IPS DF 4.7 (cell line): ENCODE measurements around the gene NUTM2D.
"Not testable (repeated sequence)": the region's sequence is repeated elsewhere in the genome, so short reads cannot be mapped to it uniquely, and the experiment has no call there.

Source experiments
- DNase-seq: peaks from one replicate; pipeline ENCODE4 v3.0.0-alpha.2; 2013; ENCODE audit warnings: low spot score; ENCODE audit errors: extremely low read depth

NUTM2D gene

GRCh38 chr10:87357444-87357843 lies at the start of gene NUTM2D:
TSS of gene NUTM2D (plus strand) at chr10:87357744. CDS start at chr10:87358266, 522 bp downstream.
- not testable (repeated sequence) for DNase-seq

GRCh38 chr10:87308702-87309101 lies 48.8 kb upstream of the NUTM2D start:
- not testable (repeated sequence) for DNase-seq

GRCh38 chr10:87309657-87310056 lies 47.9 kb upstream of the NUTM2D start:
- DNase-seq, result not testable (repeated sequence)

- DNase-seq, result not testable (repeated sequence)
Measured at GRCh38 chr10:87311521-87311920, 46.0 kb upstream of the NUTM2D start.

GRCh38 chr10:87313649-87314359 lies 43.7 kb upstream of the NUTM2D start:
- not testable (repeated sequence) for DNase-seq

- DNase-seq, result not testable (repeated sequence)
Measured at GRCh38 chr10:87314360-87314973, 43.1 kb upstream of the NUTM2D start.

GRCh38 chr10:87321505-87321904 lies 36.0 kb upstream of the NUTM2D start:
- DNase-seq, result not testable (repeated sequence)

GRCh38 chr10:87324559-87324958 lies 33.0 kb upstream of the NUTM2D start:
- DNase-seq, result not testable (repeated sequence)

- not testable (repeated sequence) for DNase-seq
Measured at GRCh38 chr10:87327958-87328357, 29.6 kb upstream of the NUTM2D start.

- not testable (repeated sequence) for DNase-seq
Measured at GRCh38 chr10:87329131-87329530, 28.4 kb upstream of the NUTM2D start.

GRCh38 chr10:87332687-87333086 lies 24.9 kb upstream of the NUTM2D start:
- DNase-seq, result not testable (repeated sequence)

- DNase-seq, result not testable (repeated sequence)
Measured at GRCh38 chr10:87340411-87340810, 17.1 kb upstream of the NUTM2D start.

- DNase-seq, result not testable (repeated sequence)
Measured at GRCh38 chr10:87341546-87342142, 15.9 kb upstream of the NUTM2D start.

- not testable (repeated sequence) for DNase-seq
Measured at GRCh38 chr10:87342249-87342710, 15.3 kb upstream of the NUTM2D start.

- not testable (repeated sequence) for DNase-seq
Measured at GRCh38 chr10:87342711-87343258, 14.8 kb upstream of the NUTM2D start.

GRCh38 chr10:87345743-87346142 lies 11.8 kb upstream of the NUTM2D start:
- not testable (repeated sequence) for DNase-seq

- DNase-seq, result not testable (repeated sequence)
Measured at GRCh38 chr10:87350161-87350560, 7.4 kb upstream of the NUTM2D start.

GRCh38 chr10:87352825-87353224 lies 4.7 kb upstream of the NUTM2D start:
- DNase-seq, result not testable (repeated sequence)

GRCh38 chr10:87355110-87355509 lies 2.4 kb upstream of the NUTM2D start:
- DNase-seq, result not testable (repeated sequence)

- DNase-seq, result not testable (repeated sequence)
Measured at GRCh38 chr10:87358159-87358558, 615 bp downstream of the NUTM2D start.

GRCh38 chr10:87369514-87370112 lies 12.1 kb downstream of the NUTM2D start:
- DNase-seq, result not testable (repeated sequence)
